ENCODE data around the gene CDCA8.

DNA sequence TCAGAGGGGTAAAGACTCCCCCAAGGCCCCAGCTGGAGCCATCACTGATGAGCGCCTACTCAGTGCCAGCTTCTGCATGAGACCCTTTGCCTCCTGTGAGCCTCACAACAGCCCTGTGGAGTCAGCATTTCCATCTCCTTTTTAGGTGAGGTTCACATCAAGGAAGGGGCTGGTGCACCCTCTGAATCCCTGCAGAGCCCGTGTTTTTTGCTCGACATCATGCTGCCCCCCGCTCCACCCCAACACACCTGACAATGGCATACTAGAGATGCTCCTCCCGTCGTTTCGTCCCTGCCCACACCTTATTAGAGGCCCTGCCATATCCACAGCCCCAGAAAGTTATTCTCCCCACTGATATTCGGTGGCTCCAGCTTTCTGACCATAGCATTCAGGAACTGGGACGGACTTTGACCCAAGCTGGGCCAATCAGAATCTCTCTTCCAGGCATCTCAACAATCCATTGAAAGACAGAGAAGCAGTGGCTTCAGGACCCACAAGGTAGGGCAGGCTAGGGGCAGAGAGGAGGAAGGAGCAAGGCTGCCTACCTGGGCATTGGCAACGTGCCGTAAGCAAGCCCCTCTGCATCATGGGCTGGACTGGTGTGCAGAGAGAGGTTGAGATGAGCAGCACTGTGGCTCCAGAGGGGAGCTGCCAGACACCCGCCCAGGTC is 39.9 kb downstream of the CDCA8 start:
- TF ChIP-seq EZH2 (IDR thresholded peaks at IDR 0.05; ENCODE audit: low read depth, low read length, severe bottlenecking) = no peak
- no peak for TF ChIP-seq SIX5 (IDR thresholded peaks at IDR 0.05; ENCODE audit: low read depth, low read length)
- TF ChIP-seq, protein P1, sequence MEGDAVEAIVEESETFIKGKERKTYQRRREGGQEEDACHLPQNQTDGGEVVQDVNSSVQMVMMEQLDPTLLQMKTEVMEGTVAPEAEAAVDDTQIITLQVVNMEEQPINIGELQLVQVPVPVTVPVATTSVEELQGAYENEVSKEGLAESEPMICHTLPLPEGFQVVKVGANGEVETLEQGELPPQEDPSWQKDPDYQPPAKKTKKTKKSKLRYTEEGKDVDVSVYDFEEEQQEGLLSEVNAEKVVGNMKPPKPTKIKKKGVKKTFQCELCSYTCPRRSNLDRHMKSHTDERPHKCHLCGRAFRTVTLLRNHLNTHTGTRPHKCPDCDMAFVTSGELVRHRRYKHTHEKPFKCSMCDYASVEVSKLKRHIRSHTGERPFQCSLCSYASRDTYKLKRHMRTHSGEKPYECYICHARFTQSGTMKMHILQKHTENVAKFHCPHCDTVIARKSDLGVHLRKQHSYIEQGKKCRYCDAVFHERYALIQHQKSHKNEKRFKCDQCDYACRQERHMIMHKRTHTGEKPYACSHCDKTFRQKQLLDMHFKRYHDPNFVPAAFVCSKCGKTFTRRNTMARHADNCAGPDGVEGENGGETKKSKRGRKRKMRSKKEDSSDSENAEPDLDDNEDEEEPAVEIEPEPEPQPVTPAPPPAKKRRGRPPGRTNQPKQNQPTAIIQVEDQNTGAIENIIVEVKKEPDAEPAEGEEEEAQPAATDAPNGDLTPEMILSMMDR (IDR thresholded peaks at IDR 0.05; ENCODE audit: control extremely low read depth in 1 of 3, insufficient read depth in 1 of 3, low read depth in 1 of 3, low read length in 3 of 3) = no peak
- no peak for TF ChIP-seq RXRA (IDR thresholded peaks at IDR 0.05; ENCODE audit: insufficient read depth, low read depth, low read length)
- no peak for TF ChIP-seq RAD21 (IDR thresholded peaks at IDR 0.05 in 1 of 2, conservative IDR thresholded peaks at IDR 0.05 in 1 of 2; ENCODE audit: low read depth in 2 of 2, low read length in 2 of 2)
- no peak for TF ChIP-seq POLR2A (IDR thresholded peaks at IDR 0.05; ENCODE audit: control extremely low read depth in 1 of 2, low read depth in 2 of 2, low read length in 2 of 2)
- TF ChIP-seq, protein P2, sequence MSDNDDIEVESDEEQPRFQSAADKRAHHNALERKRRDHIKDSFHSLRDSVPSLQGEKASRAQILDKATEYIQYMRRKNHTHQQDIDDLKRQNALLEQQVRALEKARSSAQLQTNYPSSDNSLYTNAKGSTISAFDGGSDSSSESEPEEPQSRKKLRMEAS (IDR thresholded peaks at IDR 0.05) = no peak
- no peak for TF ChIP-seq NRF1 (IDR thresholded peaks at IDR 0.05; ENCODE audit: low read depth, low read length)

All from H1 (cell line).